Stimulated activated CD8-positive, alpha-beta memory T cell treated with anti-CD3 and anti-CD28 coated beads, Interleukin-15, amount 100 ng/mL, for 1 hour (primary cell): ENCODE results near the gene SHC1.

Experiments
- DNase-seq: peaks from one replicate; pipeline ENCODE4 v3.0.0-alpha.2; 2020; ENCODE audit warnings: low read depth

The SHC1 gene

DNA sequence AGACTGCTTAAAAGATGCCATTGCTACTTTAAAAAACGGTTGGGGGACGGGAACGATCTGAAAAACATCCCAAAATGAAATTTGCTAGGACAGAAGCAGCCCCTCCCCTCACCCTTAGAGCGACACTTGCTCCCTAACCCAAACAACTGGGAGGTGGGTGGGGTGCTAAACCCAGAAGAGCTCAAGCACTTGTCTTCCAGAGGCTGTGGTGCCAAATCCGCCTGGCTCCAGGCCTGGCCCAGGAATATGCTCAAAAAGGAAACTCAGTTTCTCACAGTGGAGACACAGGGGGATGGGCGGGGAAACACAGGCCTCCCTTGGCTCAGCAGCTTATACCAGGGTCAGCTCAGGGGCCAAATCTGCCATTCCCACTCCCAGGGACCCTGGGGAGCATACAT is 14.0 kb downstream of the SHC1 start:
- DNase-seq, result no peak

DNA sequence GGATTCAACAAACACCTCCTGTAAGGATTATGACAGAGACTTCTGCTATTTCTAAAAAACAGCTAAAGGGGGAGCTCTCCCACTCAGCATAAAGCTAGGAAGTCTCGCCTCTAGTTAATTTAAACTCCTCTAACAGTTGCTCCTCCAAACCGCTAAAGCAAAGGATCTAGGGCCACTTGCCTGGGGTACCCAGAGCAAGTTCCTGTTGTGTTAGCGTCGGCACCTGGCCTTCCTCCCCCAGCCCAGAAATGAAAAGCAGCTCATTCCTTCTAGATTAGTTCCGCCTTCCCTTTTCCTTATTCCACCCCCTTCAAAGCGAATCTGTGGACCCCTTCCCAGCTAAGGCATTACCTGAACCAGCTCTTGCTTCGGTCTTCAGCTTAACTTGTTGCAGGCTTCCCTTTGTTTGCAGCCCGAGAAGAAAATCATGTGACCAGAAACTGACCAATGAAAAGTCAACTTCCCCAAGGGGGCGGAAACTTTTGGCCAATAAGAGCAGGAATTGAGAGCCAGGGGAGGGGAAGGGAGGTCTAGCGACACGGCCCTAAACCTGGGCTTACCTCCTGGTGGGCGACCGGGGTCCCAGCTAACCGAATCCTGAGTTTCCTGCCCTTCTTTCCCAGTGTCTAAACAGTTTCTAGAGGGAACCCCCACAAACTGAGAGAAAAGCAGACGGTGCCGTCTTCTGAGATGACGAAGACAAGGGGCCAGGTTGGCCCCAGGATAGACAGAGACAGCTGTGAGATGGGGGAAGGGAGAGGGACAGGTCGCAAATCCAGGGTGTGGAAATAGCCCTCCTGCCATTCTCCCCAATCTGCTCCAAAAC is 14.6 kb downstream of the SHC1 start, which contains the start of gene PBXIP1:
Gene PBXIP1, minus strand, starts transcription at position 382 of the 826 bp plus-strand sequence. CDS start 2,378 bp downstream, outside the sequence.
- peak; percentile 68 for DNase-seq

DNA sequence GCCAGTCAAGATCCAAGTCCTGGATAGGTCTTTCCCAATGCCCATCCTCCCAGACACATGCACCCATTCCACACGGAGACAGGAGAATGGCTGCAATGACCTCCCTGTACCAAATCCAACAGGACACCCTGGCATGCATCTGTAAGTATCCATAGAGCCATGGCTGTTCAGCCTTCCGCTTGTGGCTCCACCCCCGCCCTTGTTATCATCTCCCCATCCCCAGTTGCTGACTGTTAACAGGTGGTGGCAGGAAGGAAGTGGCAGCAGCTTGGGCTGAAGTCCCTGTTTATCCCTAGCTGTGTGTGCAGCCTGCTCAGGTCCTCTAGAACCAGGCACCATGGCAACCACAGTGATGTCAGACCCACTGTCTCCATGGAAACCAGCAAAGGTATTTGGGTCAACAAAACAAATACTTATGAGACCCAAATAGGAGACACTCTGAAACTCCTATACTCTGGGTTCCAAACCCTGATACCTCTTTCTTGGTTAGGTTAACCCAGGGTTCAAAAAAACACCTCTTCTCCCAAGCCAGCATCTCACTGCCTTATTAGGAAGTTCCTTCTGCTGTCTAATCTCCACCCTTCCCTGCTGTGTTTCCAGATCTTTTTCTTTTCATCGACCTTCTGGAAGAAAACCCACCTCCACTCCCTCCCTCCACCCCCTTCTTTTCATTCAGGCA is 15.4 kb downstream of the SHC1 start:
- peak; percentile 80 for DNase-seq

DNA sequence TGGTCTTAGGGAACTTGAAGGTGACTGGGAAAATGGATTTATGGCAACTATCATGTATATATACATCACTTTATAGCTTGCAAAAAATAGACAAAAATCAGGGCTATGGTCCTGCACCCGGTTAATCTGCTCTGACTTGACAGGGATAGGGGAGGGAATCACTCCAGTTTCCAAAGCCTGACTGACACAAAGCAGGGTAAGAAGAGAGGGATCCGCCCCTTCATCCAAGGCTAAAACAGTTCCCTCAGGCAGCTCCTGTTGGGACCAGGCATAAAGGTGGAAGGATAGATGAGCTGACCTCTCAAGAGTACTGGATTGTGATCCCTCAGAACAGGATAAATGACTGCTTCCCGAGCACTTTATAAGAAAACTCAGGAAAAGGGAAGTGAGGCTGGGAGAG is 16.0 kb downstream of the SHC1 start:
- no peak for DNase-seq

DNA sequence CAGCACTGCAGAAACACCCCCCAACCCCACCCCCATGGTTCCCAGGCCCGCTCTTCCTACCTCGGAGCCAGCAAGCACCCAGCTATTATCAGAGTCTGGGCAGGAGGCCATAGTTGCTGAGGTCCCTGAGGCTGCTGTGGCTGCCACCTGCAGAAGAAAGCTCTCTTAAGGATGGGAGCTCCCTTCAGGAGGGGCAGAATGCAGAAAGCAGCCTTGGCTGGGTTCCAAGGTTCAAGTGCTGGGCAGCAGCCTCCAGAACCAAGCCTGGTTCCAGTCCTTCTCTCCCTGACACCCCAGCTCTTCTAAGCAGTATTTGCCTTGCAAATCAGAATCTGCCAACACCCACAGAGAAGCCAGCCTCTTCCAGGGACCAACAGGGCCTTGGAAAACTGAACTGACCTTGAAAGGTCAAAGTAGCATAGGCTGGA is 16.9 kb downstream of the SHC1 start:
- no peak for DNase-seq

DNA sequence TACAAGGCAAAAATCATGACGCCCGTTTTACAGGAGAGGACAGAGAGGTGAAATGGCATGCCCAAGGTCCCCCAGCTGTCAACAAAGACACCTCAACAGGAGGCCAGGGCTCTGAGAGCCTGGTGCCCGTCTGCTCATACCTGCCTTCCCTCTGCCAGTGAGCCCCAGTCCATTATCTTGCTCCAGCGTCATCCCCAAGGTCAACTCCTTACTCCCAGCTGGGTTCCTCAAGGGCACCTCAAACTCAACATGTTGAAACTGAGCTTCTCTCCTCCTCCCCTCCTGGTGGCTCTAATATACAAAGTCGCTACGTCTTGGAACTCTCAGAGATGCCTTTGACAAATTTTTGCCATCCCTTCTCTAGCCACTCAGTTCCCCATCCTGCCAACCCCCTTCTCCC is 17.9 kb downstream of the SHC1 start:
- no peak for DNase-seq

DNA sequence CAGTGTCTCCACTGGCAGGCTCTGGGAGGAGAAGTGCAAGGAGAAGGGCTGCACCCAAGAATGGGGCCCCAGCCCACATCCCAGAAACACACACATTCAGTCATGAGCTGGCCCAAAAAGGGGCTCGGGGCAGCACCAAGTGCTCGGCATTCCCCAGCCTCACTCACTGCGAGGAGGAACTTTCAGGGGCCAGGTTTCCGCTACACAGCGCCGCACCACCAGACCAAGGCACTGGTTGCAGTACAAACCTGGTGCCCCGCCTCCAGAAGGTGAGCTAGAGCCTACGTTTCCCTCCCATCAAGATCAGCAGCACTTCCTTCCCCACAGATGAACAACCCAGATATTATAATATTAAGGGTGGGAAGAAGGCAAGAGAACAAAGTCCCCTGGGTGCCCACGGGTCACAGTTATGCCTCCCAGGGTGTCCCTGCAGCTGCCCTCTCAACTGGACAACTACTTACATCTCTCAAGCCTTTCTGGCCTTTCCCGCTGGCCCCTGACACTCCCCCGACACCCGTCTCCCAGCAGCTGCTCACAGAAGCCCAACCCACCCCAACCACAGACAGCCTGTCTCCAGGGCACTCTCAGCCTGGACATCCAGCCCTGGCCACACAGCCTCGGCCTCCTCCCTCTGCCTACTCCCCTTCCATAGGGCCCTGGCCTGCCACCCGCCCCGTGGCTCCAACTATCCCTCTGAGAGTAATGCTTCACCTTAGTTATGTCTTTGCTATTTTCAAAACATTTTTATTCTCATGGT is 18.5 kb downstream of the SHC1 start:
- no peak for DNase-seq

DNA sequence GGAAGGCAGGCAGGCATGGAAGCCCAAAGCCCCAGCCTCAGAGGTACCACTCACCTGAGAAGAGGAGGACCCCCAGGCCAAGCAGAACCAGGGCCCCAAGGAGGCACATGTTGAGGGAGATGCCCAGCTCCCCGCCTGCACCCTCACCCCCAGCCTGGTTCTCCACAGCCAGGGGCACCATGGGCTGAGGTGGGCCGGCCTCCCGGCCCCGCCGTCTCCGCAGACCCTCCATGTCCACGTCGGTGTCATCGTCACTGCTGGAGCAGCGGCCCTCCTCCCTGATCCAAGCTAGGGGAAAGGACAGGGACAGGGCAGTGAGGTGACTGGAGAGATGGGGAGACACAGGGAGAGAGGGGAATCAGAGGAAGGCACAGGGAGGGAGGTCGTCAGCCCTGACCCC is 22.5 kb downstream of the SHC1 start:
- no peak for DNase-seq

DNA sequence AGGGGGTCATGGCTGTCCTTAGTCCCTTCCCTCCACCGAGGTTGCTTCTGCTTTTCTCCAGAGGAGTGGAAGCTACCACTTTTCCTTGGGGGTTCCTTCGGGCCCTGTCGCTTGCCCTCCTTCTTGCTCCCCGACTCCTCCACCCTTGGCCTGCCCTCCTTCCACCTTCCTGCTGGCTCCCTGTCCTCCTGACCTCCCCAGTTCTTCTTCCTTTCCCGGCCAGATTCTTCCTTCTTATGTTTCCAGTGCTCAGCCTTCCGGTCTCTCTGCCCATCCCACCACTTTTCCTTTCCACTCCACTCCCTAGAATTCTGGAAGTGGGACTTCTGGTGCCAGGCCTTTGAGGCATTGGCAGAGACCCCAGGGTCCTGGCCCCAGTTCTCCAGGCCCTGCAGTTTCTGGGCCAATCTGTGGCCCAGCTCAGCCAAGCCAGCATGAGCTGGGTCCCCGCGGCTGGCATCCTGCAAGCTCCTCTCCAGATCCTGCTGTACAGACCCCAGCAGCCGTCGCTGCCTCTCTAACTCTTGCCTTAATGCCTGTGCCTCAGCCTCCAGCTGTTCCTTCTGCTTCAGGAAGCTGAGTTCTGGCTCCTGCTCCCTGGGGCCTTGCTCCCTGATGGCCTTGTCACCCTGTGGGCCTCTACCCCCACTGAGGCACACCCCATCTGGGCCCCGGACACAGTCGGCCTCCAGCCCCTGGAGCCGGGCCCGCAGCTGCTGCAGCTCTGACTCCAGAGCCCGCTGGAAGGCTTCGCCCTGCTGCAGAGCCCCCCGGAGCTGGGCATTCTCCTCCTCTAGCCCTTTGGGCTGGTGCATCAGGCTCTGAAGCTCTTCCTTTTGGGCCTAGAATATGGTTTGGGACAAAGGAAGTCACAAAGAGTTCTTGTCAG is 24.3 kb downstream of the SHC1 start:
- DNase-seq, result no peak

DNA sequence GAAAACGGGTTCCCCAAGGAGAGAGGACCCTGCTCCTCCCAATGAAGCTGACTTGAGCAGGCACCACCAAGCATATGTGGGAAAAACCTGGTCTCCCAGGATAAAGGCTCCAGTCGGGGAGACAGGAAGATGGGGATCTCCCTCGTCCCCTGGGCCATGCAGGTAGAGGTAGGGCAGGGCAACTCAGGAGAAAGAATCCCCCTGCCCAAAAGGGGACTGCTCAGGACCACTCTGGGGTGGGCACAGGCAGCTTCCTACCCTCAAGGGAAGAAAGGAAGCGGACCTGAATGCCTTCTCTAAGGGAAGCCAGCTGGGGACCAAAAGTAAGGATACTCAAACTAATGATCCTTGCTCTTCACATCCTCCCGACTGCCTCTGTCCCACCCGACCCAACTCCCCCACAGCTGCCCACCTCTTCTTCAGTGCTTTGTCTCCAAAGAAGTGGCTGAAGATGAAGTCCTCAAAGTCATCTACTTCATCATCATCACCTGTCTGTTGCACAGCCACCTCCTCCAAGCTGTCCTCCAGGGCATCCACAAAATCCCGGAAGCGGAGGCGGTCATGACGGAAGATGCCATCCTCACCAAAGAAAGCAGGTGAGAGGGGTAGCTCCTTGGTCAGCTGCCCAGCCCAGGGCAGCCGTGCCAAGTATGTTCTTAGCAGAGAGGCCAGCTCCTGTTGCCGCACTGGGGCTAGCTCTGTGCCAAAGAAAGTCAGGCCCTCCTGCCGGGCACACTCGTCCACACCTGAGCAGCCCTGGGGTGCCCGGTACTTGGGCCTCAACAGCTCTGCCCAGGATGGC is 25.2 kb downstream of the SHC1 start:
- DNase-seq, result no peak

DNA sequence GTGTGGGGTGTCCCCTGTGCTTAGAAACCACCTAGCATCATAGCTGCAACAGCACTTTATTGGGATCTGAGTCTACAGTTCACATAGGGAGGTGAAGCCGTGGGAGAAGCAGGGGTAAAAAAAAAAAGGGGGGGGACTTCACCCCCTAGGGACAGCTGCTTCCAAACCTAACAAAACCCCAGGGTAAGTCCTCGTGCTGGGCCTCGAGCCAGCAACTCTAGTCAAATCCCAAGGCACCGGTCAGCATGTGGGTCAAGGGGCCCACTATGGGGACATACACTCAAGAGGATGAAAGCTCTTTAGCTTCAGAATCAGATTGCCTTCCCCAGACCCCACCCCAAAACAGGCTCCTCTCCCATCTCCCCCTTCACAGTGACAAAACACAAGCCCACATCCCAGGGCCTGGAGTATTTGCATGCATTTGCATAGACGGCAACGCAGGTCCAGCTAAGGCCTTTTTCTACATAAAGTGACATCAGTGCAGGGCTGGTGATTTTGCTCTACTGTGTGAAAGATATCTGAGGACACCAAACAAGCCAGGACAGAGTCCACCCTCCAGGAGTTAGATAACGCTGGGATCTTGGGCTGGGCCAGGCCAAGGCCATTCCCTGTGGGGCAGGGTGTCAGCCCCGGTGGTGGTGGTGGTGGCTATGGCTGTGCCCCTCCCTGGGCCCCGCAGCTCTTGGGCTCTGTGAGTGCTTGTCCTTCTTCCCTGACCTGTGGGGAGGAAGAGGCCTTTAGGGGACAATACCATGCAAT is 26.0 kb downstream of the SHC1 start:
- DNase-seq, result no peak

DNA sequence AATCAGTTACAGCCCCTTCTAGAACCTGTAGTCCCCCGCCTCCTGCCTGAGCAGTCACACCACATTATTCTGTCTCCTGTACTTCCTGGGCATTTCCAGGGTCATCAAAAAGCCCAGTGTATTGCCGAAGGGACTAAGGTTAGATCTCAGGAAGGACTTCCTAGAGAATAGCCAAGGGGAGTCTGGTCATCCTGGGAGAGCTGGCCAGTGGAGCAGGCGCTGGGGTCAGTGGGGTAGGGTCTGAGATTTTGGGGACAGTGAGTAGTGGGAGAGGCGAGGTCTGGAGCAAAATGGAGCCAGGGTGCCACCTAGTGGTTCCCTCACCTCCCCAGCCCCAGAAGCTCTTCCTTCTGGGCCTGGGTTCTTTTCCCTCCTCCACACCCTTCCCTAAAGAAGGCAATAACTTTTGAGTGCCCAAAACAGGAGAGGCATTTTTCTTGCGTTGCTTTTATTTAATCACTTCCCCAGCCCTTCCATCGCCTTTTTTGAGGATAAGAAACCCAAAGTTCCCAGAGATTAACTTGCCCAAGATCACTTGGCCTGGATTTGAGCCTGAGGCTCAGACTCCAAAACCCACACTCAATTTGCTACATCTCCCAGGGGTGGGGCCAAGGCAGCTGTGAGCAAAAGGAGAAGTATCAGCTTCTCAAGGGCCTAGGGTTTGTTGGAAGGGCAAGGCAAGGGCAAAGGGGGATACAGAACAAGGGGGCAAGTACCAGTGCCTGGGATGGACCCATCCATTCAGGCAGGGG is 26.7 kb downstream of the SHC1 start:
- no peak for DNase-seq

DNA sequence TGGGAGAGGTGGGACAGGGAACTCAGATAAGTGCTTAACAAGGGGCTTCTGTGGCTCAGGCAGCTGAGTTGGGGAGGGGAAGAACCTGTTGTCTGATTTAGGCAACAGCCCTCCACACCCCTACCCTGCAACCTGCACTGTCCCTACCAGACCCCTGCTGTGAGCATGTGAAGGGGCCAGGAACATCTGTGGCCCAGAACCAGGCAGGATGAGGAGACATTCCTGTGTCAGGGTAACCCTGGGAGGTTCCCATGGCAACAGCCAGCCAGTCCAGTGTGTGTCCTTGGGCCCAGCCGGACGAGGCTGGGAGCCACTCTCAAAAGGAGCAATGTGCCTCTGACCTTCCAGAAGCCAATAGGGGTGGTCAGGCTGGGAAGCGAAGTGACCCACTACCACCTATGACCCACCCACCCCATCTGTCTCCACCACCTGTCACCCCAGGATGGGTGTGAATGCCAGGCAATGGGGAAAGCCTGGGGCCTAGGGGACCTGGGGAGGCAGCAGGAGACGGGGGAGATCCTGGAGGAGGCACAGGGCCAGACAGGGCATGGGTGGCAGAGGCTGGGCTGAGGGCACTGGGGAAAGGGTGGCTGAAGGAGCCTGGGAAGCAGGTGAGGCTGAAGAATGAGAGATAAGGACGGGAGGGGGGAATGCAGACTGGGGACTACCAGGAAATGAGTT is 29.1 kb downstream of the SHC1 start:
- DNase-seq, result no peak

DNA sequence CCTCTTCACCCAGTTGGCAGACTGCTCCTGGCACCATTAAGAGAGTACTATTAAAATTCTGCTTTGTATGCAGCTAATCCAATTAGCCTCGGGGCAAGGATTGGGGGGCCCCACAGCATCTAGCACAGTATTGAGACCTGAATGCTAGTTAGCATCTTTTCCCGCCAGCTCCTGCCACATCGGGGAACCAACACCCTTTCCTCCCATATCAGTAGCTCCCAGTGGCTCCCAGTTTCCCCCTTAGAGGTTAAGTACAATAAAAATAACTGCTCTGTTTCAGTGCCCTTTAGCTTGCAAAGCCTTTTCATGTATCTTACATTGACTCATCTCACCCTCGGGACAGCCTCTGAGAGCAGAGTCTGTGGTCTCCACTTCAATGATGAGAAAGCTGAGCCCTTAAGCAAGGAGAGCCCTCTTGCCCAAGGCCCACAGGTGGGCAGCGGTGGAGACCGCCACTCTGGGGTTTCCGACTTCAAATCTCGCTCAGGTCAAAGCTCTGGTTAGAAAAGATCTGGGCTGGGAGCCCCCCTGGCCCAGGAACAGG is 29.8 kb downstream of the SHC1 start:
- DNase-seq, result no peak

DNA sequence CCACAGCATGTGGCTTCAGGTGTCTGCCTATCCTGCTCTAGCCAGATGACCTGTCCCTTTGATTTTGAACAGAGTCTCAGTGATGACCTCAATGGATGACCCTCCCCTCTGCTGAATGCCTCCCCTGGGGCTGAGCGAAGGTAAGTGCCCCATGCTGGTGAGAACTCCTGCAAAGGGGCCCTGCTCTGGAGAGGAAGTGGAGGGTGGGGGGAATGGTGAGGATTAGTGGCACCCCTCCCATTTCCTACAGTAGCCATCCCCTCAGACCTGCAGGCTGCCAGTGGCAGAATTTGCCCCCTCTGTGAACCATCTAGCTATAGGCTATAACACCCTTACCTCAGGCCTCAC is 30.4 kb downstream of the SHC1 start:
- no peak for DNase-seq

DNA sequence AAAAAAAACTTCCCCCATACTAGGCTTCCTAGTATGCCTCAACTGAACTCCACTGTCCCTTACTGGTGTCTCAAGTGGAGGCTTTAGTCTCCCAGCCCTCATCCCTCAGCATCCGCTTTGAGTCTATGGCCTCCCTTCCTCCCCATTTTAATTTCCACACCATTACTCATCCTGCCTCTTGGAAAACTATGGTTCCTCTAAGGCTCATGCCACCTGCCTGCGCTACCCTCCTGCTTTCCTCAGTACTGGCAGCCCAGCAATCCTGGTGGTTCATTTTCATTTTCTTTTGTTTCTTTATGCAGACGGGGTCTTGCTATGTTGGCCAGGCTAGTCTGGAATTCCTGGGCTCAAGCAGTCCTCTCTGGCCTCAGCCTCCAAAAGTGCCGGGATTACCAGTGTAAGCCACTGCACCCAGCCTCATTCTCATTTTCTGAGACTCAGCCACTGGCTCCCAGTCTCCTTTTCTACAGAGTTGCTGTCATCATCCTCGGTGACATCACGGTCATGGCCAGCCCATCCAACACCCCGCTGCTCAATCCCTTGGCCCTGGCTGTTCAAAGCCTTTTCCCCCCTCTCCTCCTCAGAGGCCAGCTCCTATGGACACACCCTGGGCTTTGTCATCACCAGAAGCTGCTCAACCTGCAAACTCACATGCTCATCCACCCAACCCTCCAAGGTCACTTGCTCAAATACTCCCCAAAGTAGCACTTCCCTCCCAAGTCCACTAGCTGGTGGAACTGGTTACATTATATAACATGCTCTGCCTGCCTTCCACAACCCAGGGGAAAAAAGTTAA is 31.7 kb downstream of the SHC1 start:
- DNase-seq, result no peak

DNA sequence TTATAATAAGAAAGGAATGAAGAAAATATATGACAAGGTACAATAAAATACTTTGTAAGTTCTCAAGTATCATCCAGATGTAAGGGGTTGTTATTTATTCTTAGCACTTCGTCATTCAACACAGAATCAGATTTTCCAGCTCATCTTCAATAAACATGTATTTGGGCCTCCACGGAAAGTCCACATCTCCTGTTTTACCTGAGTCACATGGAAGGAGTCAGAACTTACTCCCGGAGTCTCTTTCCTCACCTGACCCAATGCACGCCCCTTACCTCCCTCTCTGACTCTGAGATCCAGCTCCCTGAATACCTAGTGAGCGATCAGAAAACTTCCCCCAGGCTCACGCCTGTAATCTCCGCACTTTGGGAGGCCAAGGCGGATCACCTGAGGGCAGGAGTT is 32.6 kb downstream of the SHC1 start:
- DNase-seq, result no peak
